Subcutaneous adipose tissue (tissue), 4 donors: ENCODE results near the gene CD38. TPM values are rescaled to one million over a fixed set of nuclear protein-coding genes. Genes with fewer than 3 reads are reported as not detected.

ENCODE experiments used
- CTCF ChIP-seq: fragments of 450-650 bp; IDR thresholded peaks from one replicate; pipeline ENCODE4 v1.5.1; 2016; ENCODE audit warnings: low read depth, mild to moderate bottlenecking, control low read depth, antibody characterized with exemption, moderate library complexity
- total RNA-seq, 4 donors: library from RNA; depleted of rRNA; stranded (reverse); fragments of >200 nt; gene quantifications; one replicate each; pipeline ENCODE4 v1.1.0, GENCODE V29; 2016

CD38 gene
- total RNA-seq, 4 donors from 2014 or later, result 10.2 to 42.1 (median 15.4) TPM

DNA sequence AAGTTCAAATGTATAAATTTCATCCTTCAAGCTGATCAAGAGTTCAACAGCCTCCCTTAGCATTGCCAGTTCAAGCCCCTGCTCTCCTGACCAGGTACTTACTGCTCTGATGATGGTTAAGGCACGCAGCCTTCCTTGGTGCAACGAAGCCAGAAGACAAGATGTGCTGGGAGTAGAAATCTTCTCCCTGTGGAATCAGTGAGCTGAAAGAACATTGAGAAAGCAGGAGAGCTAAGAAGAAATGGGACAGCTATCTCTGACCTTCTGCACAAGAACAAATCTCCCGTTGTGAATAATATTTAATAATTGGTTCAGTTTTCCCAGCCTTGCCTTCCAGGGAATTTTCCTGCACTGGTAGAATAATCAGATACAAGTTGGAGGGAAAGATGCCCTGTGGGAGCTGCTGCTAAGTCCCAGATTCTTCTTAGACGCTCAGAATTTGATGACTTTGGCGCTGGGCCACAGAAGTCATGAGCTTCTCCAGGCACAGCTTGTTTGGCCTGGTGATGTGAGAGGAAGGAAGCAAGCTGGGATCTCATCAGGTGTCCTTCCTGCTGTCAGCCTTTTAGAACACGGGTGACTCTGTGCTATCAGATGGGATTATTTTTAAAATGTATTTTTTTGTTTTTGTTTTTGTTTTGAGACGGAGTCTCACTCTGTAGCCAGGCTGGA lies 77.8 kb downstream of the CD38 start:
- TF ChIP-seq CTCF, result no peak

DNA sequence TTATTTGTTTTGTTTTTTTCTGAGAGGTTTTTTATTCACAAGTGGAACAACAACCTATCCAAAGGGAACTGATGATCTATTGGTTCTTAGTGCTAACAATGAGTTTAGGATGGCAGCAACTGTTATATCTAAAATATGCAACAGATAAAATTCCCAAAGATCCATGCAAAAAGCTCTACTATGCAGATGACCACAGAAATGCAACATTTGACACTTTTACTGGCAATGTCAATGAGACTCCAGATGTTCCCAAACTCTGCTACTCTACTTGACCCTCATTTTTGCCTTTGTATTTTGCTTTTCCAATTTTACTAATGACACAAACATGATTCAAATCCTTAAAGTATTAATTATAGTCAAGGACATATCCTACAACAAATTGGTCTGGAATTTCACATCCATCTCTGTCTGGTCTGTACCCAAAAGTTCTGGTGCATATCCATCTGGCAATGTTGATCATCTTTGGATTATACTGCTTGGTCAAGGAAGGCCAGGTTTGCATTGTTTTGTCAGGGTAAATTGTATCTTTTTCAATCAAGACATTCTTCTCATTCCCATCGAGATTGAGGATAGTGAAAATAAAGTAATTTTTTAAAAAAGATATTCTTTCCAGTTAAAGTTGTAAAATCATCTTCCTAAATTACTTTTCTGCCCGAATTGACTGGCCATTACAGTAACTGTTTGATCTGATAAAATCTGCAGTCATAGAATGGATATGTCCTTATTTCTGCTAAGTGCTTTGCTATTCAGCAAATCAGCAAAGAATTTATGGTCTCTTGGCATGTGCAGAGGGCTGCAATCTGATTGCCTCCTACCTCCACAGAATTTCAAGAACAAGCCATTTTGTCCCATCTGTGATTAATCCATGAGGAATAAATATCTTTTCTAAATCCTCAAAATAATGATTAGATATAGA lies 86.8 kb downstream of the CD38 start:
- no peak for TF ChIP-seq CTCF

DNA sequence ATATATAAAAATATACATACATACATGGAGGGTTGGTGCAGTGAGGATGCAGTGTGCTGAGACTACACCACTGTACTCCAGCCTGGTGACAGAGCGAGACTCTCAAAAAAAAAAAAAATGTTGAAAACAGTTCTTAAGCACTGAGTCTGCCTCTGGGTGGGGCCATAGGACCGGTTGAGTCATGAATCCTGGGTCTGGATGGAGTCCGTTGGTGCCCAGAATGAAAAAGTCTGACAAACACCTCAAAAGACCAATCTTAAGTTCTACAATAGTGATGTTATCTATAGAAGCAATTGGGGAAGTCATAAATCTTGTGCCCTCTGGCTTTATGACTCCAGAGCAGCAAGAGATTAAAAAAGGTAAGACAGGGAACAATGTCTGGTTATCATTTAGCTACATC lies 90.0 kb downstream of the CD38 start:
- no peak for TF ChIP-seq CTCF

GRCh38 chr4:15868826-15869413 lies 90.8 kb downstream of the CD38 start:
- TF ChIP-seq CTCF, result no peak

DNA sequence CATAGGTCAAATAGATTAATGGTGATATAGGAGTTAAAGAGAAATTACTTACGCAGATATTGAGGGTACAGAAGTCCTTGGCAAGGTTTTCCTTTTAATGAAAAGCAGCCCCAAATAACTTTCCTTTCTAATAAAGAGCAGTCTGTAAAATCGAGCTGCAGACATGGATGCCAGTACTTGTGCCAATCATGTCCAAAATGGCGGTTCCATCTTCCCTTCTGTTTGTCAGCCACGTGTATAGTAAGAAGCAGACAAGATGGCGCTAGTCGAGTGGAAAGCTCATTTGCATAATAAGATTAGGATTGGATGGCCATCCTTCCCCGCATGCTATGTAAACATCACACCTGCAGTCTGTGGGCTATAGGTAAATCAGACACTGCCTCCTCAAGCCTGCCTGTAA lies 92.0 kb downstream of the CD38 start:
- no peak for TF ChIP-seq CTCF

DNA sequence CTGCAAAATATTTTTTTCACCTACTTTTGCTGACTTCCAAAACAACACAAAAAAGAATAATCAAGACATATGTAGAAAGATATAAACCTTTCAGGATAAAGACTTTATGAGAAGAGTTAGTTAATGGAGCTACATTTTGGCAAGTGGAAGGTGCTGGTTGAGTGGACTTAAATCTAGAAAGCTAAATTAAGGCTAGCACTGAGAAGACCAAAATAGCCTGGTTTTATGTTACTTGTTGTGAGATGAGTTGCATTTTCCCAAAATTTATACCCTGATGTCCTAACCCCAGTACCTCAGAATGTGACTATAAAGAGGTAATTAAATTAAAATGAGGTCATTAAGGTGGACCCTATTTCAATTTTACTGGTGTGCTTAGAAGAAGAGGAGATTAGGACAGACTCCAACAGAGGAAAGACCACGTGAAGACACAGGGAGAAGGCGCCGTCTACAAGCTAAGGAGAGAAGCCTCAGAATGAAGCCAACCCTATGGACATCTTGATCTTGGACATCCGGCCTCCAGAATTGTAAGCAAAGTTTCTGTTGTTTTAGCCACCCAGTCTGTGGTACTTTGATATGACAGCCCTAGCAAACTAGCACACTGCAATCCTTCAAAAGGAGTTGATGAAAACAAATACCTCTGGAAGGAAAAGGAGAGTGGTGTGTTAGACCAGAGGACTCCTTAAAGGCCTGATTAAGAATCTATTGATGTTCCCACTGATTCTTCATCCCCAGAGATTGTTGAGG lies 93.0 kb downstream of the CD38 start:
- TF ChIP-seq CTCF, result no peak
